8988T (cell line): ENCODE results near the gene CHST9.

ENCODE experiments used
- DNase-seq: peaks from one replicate; pipeline ENCODE4 v3.0.0; 2011

Gene CHST9

GRCh38 chr18:26922313-26922712, 262.8 kb downstream of the CHST9 start:
- DNase-seq, result no peak

- DNase-seq, result no peak
Observed at GRCh38 chr18:26920644-26921043, 264.5 kb downstream of the CHST9 start.

GRCh38 chr18:26919627-26920026, 265.5 kb downstream of the CHST9 start:
- DNase-seq, result no peak

GRCh38 chr18:26919201-26919600, 265.9 kb downstream of the CHST9 start:
- DNase-seq, result no peak

GRCh38 chr18:26911840-26912239, 273.3 kb downstream of the CHST9 start:
- no peak for DNase-seq

- DNase-seq, result no peak
Observed at GRCh38 chr18:26909599-26910290, 275.4 kb downstream of the CHST9 start.

- DNase-seq, result no peak
Observed at GRCh38 chr18:26908906-26909305, 276.2 kb downstream of the CHST9 start.

GRCh38 chr18:26902291-26902690, 282.8 kb downstream of the CHST9 start:
- no peak for DNase-seq

GRCh38 chr18:26901020-26901419, 284.1 kb downstream of the CHST9 start:
- no peak for DNase-seq

GRCh38 chr18:26894426-26894825, 290.7 kb downstream of the CHST9 start:
- DNase-seq, result no peak

- DNase-seq, result no peak
Observed at GRCh38 chr18:26893996-26894395, 291.1 kb downstream of the CHST9 start.

GRCh38 chr18:26888259-26888658, 296.8 kb downstream of the CHST9 start:
- no peak for DNase-seq

- no peak for DNase-seq
Observed at GRCh38 chr18:26875040-26875654, 310.0 kb downstream of the CHST9 start.

- DNase-seq, result no peak
Observed at GRCh38 chr18:26874283-26874682, 310.8 kb downstream of the CHST9 start.

- no peak for DNase-seq
Observed at GRCh38 chr18:26869640-26870039, 315.5 kb downstream of the CHST9 start.

GRCh38 chr18:26868968-26869586, 316.0 kb downstream of the CHST9 start:
- DNase-seq, result no peak

- no peak for DNase-seq
Observed at GRCh38 chr18:26867471-26867870, 317.6 kb downstream of the CHST9 start.

- DNase-seq, result no peak
Observed at GRCh38 chr18:26865557-26865956, 319.6 kb downstream of the CHST9 start, which contains the start of gene AQP4. TSS of gene AQP4 (minus strand) at chr18:26865707. CDS start at chr18:26865689, 18 bp downstream.

GRCh38 chr18:26864658-26865057, 320.4 kb downstream of the CHST9 start:
- no peak for DNase-seq

GRCh38 chr18:26863921-26864497, 321.1 kb downstream of the CHST9 start:
- DNase-seq, result no peak

GRCh38 chr18:26863122-26863879, 321.8 kb downstream of the CHST9 start:
- DNase-seq, result peak; percentile 47

GRCh38 chr18:26862084-26862483, 323.0 kb downstream of the CHST9 start:
- no peak for DNase-seq
